ENCODE data around the gene RFX7. TPM values are rescaled to one million over a fixed set of nuclear protein-coding genes. Genes with fewer than 3 reads are reported as not detected.

Gene RFX7
- total RNA-seq, 8 experiments from 2014 or later = 6.8 to 23.7 (median 10.7) TPM

DNA sequence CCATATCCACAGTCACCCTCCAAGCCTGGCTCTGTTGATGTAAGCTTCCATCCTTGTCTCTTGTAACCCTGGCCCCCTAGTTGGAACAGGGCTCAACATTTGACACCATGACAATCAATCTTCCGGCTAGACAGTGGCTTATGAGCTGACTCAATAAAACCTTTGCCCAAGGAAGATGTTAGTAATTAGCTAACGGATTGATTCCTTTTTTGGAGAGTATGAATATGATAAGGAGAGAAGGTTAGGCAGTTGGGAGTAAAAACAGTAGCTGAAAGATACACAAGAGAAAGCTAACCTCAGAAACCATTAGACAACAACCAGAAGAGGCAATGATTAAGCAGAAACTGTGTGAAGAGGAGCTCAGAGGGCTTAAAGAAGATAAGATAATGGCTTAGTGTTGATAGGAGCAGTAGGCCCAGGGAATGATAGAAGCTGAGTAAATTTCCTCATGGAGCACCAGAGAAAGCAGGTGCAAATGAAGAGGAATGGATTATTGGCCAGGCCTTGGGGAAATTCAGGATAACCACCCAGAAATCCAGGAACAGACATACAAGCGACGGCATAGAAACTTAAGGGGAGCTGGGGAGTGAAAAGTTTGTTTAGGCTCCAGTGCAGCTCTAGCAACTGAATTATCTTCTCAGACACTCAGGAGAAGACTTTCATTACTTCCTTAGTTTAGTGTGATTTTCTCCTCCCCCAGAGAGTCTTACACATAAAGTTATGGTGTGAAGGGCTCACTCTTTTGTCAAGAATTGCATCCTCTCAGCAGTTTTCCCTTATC is 7.8 kb upstream of the RFX7 start:
- in situ Hi-C loops (cut with MboI; ENCODE audit: low pct_unique_long_range_greater_than_20kb in 2 of 9, low sequenced_read_pairs in 9 of 9, unreplicated experiment in 9 of 9) = loop anchor here in 2 of 9 experiments (5.0 to 25.0 kb wide), 2 partner anchors 181 to 186 kb away; no protein-coding TSS in a partner anchor
- no peak overlapping the region for H3K27ac ChIP-seq
- no peak overlapping the region for H3K4me3 ChIP-seq
- WGBS, 10 experiments = 38 to 100% (median 90%) methylated on average over 1 to 4 of the region's 4 CpGs; no CpG with 5 or more reads in 1 of the 10 experiments
- H3K4me1 ChIP-seq (replicated peaks in 1 of 2) = no peaks in the 10 kb centered on the region
- peak in 1 of 8 experiments; percentile 62 for ATAC-seq (replicated peaks in 6 of 8)

DNA sequence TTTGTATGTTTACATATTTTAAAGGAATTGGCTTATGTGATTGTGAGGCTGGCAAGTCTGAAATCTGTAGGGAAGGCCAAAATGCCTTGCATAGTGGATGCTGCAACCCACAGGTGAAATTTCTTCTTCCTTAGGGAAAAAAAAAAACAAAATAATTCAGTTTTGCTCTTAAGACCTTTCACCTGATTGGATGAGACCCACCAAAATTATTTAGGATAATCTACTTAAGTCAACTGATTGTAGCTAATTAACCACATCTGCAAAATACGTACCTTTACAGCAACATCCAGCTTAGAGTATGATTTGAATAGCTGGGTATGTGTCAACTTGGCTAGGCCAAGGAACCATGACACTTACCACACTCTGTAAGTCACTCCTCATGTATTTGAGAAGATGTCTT is 6.9 kb upstream of the RFX7 start:
- 67 to 100% (median 86%) methylated on average over 1 of the region's 1 CpG; no CpG with 5 or more reads in 3 of the 10 experiments for WGBS, 10 experiments
- no peak for ATAC-seq (replicated peaks in 6 of 8)
- in situ Hi-C loops (cut with MboI; ENCODE audit: low pct_unique_long_range_greater_than_20kb in 2 of 9, low sequenced_read_pairs in 9 of 9, unreplicated experiment in 9 of 9) = loop anchor here in 2 of 9 experiments (5.0 to 25.0 kb wide), 2 partner anchors 182 to 187 kb away; no protein-coding TSS in a partner anchor
- H3K4me3 ChIP-seq = no peak overlapping the region
- H3K27ac ChIP-seq = no peak overlapping the region
- no peaks in the 10 kb centered on the region for H3K4me1 ChIP-seq (replicated peaks in 1 of 2)

DNA sequence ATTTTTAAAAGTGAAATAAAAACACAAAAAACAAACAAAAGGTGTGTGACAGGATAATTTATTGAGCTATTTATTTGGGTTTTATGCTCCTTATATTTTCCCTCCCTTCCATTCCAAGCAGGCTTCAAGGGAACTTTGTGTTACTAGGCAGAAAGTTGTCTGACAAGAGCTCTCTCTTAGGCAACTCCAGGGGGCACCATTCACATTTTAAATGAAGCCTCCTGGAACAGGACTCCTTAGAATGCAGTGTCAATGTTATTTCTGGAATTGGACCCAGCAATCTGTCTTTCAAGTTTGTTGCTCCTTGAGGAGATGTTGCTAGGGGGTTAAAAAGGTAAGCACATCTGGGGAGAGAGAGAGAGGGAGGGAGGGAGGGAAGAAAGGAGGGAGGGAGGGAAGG is 5.4 kb upstream of the RFX7 start:
- in situ Hi-C loops (cut with MboI; ENCODE audit: low pct_unique_long_range_greater_than_20kb in 2 of 9, low sequenced_read_pairs in 9 of 9, unreplicated experiment in 9 of 9) = no loop called here
- H3K4me3 ChIP-seq = no peak overlapping the region
- H3K4me1 ChIP-seq (replicated peaks in 1 of 2) = peaks cover 8% of the 10 kb centered on the region in 2 donors
- peak in 2 of 8 experiments; percentile 9 to 17 for ATAC-seq (replicated peaks in 6 of 8)
- H3K27ac ChIP-seq = no peak overlapping the region

DNA sequence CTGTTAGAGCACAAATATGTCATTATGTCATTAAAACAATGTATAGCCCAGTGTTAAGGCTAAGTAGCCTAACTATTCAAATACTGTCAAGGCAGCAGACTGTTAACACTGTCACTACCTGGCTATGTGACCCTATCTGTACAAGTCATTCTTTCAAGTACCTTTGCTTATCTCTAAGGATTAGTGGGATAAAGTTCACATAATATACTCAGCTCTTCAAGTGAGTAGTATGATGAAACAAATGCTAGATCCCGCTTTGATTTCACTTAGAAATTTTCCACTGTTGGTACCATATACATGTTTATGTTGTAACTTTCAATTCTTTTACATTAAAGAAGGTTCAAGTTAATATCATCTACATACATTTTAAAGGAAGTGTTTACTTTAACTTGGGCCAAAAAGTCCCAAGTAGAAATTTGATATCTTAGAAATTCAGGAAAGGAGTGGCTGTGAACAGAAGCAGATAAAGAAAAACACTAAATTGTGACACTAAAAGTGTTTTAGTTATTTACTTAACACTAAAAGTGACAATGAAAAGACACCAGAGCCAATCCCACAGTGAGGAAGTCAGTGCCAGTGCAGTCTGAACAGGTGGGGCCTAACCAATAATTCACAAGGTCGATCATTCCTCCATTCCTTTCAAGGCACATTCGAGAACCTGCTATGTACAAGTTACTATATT is 4.8 kb upstream of the RFX7 start:
- 20 to 100% (median 62%) methylated on average over 1 to 3 of the region's 3 CpGs for WGBS, 10 experiments
- Histone ChIP-seq H3K4me3 (no peak overlapping the region), H3K4me1 (replicated peaks in 1 of 2) (peaks cover 8% of the 10 kb centered on the region in 2 donors), H3K27ac (no peak overlapping the region)
- in situ Hi-C loops (cut with MboI; ENCODE audit: low pct_unique_long_range_greater_than_20kb in 2 of 9, low sequenced_read_pairs in 9 of 9, unreplicated experiment in 9 of 9) = no loop called here
- no peak for ATAC-seq (replicated peaks in 6 of 8)

DNA sequence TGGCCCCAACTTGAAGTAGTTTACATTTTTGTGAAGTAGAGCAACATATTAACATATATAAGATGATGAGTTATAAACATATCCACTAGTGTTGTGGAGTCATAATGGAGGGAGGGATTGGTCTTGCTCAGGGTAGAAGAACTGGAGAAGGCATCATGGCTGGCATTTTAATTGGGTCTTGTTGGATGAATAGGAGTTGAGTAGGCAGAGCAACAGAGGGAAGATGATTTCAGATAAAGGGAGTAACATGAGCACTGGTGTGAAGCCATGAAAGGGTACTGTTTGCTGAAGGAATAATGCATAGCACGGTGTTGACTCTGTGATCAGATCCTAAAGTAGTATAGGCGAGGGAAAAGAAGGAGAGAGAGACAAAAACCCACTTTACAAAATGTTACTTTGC is 3.6 kb upstream of the RFX7 start:
- H3K27ac ChIP-seq = no peak overlapping the region
- ATAC-seq (replicated peaks in 6 of 8) = no peak
- 43 to 100% (median 93%) methylated on average over 1 to 2 of the region's 2 CpGs; no CpG with 5 or more reads in 2 of the 10 experiments for whole genome bisulfite sequencing, 10 experiments
- in situ Hi-C loops (cut with MboI; ENCODE audit: low pct_unique_long_range_greater_than_20kb in 2 of 9, low sequenced_read_pairs in 9 of 9, unreplicated experiment in 9 of 9) = no loop called here
- peaks cover 8% of the 10 kb centered on the region in 2 donors for H3K4me1 ChIP-seq (replicated peaks in 1 of 2)
- no peak overlapping the region for H3K4me3 ChIP-seq

DNA sequence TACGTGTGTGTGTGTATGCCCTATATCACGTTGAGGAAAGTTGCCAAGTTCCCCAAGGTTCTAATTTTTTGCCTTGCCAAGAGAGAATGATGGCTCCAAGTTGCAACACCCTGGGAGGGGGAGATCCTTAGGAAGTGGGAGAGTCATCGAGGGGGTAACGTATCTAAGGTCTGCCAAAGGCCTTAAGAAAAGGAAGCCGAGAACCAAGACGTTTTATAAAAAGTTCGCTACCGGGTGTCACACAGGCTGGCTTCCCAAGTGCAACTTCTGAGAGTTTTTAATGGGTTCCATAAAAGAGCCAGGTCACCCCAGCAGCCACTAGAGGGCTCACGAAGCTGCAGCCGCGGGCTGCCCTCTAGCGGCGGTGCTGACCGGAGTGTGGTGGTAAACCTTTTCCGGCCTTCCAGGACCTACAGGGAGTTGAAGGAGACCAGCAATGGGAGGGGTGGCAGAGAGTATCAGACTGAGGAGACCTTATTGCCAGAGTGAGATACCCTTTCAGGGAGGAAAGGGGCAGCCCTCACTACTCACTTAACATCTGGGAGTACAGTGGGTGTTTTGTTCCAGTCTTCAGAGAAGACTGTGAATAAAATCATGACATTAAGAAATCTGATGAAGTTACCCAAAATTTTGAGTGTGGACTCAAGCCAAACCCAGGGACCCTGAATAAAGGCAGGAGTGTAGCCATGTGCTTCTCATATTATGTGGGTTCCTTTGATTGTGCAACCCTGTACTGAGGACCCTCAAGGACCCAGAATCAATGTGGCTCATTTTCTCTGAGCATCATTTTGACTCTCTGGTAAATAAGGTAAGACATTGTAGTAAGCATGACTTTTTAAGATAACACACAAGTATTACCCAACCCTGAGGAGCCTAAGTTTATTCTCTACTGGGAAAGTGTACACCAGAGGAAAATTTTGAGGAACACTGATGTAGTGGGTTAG is 2.5 kb upstream of the RFX7 start:
- peak overlapping the region in 1 of 5 donors; percentile 13 for H3K4me3 ChIP-seq
- peaks cover 8% of the 10 kb centered on the region in 2 donors for H3K4me1 ChIP-seq (replicated peaks in 1 of 2)

DNA sequence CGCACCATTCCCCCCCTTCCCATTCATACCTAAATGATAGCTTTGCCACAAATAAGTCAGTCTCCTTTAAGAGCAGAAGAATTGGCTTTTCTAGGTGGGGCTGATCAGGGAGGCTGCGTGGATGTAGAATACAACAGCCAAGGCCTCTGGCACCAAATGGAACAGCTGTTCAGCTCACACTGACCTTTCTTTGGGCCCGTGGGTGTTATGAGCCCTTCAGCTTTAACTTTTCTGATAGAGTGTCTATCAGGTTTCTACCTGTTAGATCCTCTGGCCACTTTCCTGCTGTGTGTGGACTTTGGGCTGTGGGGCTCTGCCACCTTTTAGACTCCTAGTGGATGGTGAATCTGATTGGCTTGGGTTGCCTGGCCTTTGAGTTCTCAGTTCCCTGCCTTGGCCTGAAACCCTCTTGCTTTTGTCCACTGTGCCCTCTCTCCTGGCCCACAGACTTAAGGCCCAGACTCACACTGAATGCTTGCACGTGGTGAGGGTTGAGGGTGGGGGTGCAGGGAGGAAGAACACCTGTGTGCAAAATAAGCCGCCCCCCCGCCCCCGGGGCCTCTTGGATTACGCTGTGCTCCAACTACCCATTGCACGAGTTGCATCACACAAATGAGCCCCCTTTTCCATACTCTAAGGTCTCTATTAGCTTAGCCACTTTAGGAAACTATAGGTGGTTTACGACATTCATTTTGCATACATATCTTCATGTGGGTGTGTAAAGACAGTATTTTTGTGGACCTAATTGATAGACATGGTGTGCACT is 1.3 kb upstream of the RFX7 start:
- H3K4me1 ChIP-seq (replicated peaks in 1 of 2) = peaks cover 12 to 15% of the 10 kb centered on the region in 2 donors
- peak overlapping the region; percentile 85 to 99 (median 99) for H3K4me3 ChIP-seq
- peak in 2 of 8 experiments; percentile 14 to 20 for ATAC-seq (replicated peaks in 6 of 8)
- in situ Hi-C loops (cut with MboI; ENCODE audit: low pct_unique_long_range_greater_than_20kb in 2 of 9, low sequenced_read_pairs in 9 of 9, unreplicated experiment in 9 of 9) = no loop called here
- WGBS, 10 experiments = 44 to 86% (median 52%) methylated on average over 1 to 2 of the region's 10 CpGs; no CpG with 5 or more reads in 5 of the 10 experiments
- H3K27ac ChIP-seq = peak overlapping the region; percentile 94 to 97

More for the DNA sequence above, 2.5 kb upstream of the RFX7 start:
- ATAC-seq (replicated peaks in 6 of 8) = peak in 4 of 8 experiments; percentile 2 to 60 (median 40)
- in situ Hi-C loops (cut with MboI; ENCODE audit: low pct_unique_long_range_greater_than_20kb in 2 of 9, low sequenced_read_pairs in 9 of 9, unreplicated experiment in 9 of 9) = no loop called here
- no peak overlapping the region for H3K27ac ChIP-seq
- 0 to 64% (median 42%) methylated on average over 2 to 10 of the region's 15 CpGs; no CpG with 5 or more reads in 3 of the 10 experiments for WGBS, 10 experiments

DNA sequence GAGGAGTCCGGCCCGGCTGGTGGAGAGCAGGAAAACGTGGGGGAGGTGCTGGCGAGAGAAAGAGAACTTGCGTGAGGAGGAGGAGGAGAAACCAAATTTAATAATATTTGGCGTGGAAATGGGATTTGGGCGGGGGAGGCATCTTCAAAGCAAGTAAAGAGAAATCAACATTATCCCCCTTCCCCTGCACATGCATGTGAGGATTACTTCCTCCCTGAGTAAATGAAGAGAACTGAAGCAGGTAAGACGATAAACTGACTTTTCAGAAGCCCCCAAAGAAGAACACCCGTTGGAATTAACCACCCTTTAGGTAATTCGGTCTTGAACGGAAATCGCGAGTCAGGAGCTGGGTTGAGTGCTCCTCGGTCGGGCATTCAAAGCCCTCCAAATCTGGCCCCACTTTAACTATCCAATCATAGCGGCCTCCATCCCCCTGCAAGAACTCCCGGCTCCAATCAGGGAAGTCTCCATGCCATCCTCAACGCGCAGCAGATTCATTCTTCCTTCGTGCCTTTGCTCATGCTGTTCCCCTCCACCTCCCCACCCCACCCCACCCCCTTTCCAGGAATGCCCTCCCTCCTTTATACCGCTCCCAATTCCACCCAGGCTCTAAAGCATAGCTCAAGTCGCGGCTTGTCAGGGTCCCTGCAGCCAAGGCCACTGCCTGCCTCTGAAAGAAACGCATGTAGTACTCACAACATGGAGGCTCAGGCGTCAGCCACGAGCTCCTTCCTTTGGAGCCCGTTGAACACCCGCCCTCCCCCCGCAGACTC is 545 bp upstream of the RFX7 start:
- in situ Hi-C loops (cut with MboI; ENCODE audit: low pct_unique_long_range_greater_than_20kb in 2 of 9, low sequenced_read_pairs in 9 of 9, unreplicated experiment in 9 of 9) = no loop called here

DNA sequence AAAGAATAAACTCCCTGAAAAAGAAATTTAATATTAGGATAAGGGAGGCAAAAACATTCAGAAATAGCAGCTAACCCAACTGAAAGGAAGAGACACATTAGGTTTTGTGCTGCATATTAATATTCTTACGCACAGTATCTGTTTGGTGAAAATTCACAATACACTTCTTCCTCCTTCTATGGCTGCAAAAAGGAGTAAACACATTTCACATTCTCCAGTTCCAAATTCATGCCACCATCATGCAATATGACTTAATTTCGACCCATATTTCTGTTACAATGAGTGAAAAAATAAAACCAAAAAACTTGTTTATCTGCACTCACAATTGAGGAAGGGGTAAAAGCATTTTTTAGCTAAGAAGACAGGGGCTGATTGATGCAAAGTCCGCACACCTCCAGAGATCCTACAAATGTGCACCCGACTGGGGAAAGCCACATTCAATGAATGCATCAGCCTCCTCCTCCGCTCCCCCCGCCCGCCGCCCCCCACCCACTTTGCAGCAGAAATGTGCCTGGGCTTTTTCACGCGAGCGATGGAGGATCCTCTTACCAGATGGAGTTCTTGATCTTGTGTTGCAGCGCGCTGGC is 1.0 kb downstream of the RFX7 start:
- H3K4me3 ChIP-seq = peak overlapping the region; percentile 85 to 99 (median 99)
- peak in 2 of 8 experiments; percentile 0 for ATAC-seq (replicated peaks in 6 of 8)
- H3K4me1 ChIP-seq (replicated peaks in 1 of 2) = peaks cover 12 to 15% of the 10 kb centered on the region in 2 donors
- peak overlapping the region; percentile 94 to 97 for H3K27ac ChIP-seq
- in situ Hi-C loops (cut with MboI; ENCODE audit: low pct_unique_long_range_greater_than_20kb in 2 of 9, low sequenced_read_pairs in 9 of 9, unreplicated experiment in 9 of 9) = no loop called here
- 0 to 10% (median 0%) methylated on average over 1 to 3 of the region's 13 CpGs; no CpG with 5 or more reads in 1 of the 10 experiments for WGBS, 10 experiments

More for the DNA sequence above, 545 bp upstream of the RFX7 start:
- Histone ChIP-seq H3K4me1 (replicated peaks in 1 of 2) (peaks cover 12 to 15% of the 10 kb centered on the region in 2 donors), H3K27ac (peak overlapping the region; percentile 94 to 97), H3K4me3 (peak overlapping the region; percentile 85 to 99 (median 99))
- ATAC-seq (replicated peaks in 6 of 8) = peak; percentile 60 to 82 (median 77)
- 0 to 3% (median 0%) methylated on average over 1 to 18 of the region's 29 CpGs; no CpG with 5 or more reads in 4 of the 10 experiments for WGBS, 10 experiments

DNA sequence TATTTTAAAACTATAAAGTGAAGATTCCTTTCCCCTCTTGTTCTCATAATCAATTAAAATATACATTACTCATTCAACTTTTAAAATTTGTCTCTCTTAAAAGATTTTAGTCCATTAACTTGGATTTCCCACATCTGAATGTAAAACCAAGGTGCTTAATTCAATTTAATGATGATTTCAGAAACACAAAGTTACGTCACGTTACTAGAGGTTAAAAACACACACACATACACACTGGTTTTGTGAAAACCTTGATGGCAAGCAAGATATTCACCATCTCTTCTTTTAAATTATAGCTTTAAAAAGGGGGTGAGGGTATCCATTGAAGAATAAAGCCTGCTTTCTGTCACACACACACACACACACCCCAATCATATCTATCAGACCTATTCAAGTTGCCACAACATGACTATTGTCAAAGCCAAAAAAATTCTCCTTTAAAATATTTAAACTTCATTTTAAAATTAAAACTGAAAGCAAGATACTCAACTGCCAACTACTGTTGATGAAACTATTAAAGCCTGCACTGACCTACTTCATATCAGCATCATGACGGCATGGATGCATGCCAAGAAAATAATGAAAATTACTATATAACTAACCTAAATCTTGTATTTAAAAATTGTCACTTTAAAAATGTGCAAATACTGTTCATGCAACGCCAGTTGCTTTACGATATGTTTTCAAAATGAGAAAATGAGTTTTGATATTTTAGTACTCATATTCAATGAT is 2.1 kb downstream of the RFX7 start:
- in situ Hi-C loops (cut with MboI; ENCODE audit: low pct_unique_long_range_greater_than_20kb in 2 of 9, low sequenced_read_pairs in 9 of 9, unreplicated experiment in 9 of 9) = no loop called here
- H3K27ac ChIP-seq = no peak overlapping the region
- H3K4me3 ChIP-seq = peak overlapping the region; percentile 85 to 99 (median 99)
- peaks cover 12 to 15% of the 10 kb centered on the region in 2 donors for H3K4me1 ChIP-seq (replicated peaks in 1 of 2)
- WGBS, 10 experiments = 0 to 20% (median 12%) methylated on average over 2 to 5 of the region's 5 CpGs
- ATAC-seq (replicated peaks in 6 of 8) = no peak

DNA sequence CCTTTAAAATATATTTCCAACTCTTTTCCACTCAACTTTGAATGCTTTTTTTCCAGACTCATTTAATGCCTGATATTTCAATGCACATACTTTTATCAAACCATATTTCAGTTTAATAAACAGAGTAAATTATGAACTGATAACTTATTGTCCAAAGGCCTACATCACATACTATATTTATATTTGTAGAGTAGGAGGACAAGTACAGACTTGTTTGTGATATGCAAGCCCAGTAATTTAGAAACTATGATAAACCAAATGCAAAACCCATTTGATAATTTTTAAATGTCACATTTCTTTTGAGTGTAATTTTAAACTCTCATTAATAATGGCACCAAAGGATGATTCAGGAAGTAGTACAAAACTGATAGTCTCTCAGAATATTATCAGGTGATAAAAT is 3.3 kb downstream of the RFX7 start:
- peaks cover 12 to 14% of the 10 kb centered on the region in 2 donors for H3K4me1 ChIP-seq (replicated peaks in 1 of 2)
- ATAC-seq (replicated peaks in 6 of 8) = no peak
- peak overlapping the region in 3 of 5 donors; percentile 10 to 99 (median 85) for H3K4me3 ChIP-seq
- in situ Hi-C loops (cut with MboI; ENCODE audit: low pct_unique_long_range_greater_than_20kb in 2 of 9, low sequenced_read_pairs in 9 of 9, unreplicated experiment in 9 of 9) = no loop called here
- no peak overlapping the region for H3K27ac ChIP-seq

All from motor neuron (in vitro differentiated cells).